Breast epithelium (tissue), 3 donors: ENCODE measurements around the gene CMA1.

Experiments used
- CTCF ChIP-seq, 3 donors: fragments of 450-650 bp; IDR thresholded peaks; one replicate each; pipeline ENCODE4 v1.5.1; 2016 to 2017; ENCODE audit warnings: antibody characterized with exemption in 3 of 3, mild to moderate bottlenecking in 3 of 3, moderate library complexity in 3 of 3
- POLR2A ChIP-seq: fragments of 450-650 bp; IDR thresholded peaks from one replicate; pipeline ENCODE4 v1.6.1; 2016; ENCODE audit warnings: antibody characterized with exemption, mild to moderate bottlenecking, moderate library complexity
- POLR2AphosphoS5 ChIP-seq, 3 donors: sonication (generic); formaldehyde crosslinking; IDR thresholded peaks; one replicate each; pipeline ENCODE4 v1.6.1; 2017; ENCODE audit warnings: antibody characterized with exemption in 3 of 3

- TF ChIP-seq POLR2AphosphoS5 (IDR thresholded peaks at IDR 0.05): no peak
- no peak for TF ChIP-seq CTCF (IDR thresholded peaks at IDR 0.05)
- TF ChIP-seq POLR2A: no peak
Measured at GRCh38 chr14:24534286-24534685, 26.2 kb upstream of the CMA1 start.
